HCT116 (cell line): Measurements from ENCODE around the gene COX6B2. TPM values are rescaled to one million over a fixed set of nuclear protein-coding genes. Genes with fewer than 3 reads are reported as not detected.

ENCODE experiments used
- CBX3 ChIP-seq: IDR thresholded peaks from 2 replicates; pipeline ENCODE4 v1.6.1; 2012; ENCODE audit warnings: low read depth
- CEBPB ChIP-seq: IDR thresholded peaks from 2 replicates; pipeline ENCODE4 v1.6.1; 2012; ENCODE audit warnings: low read depth
- CTCF ChIP-seq, 3 experiments: fragments of 200-600 bp in 1 of 3; sonication (generic) in 1 of 3; IDR thresholded peaks in 2 of 3; conservative IDR thresholded peaks in 1 of 3; 2 replicates each; pipeline ENCODE4 v1.5.1; 2012 to 2017; ENCODE audit warnings: low read depth in 2 of 3, low read length in 2 of 3, antibody characterized with exemption in 1 of 3, borderline replicate concordance in 1 of 3, control low read depth in 1 of 3, mild to moderate bottlenecking in 1 of 3, mixed read lengths in 1 of 3, mixed run types in 1 of 3, moderate library complexity in 1 of 3; ENCODE audit not compliant: insufficient read depth in 1 of 3
- EGR1 ChIP-seq: IDR thresholded peaks from 2 replicates; pipeline ENCODE4 v1.6.1; 2012; ENCODE audit warnings: low read depth
- ELF1 ChIP-seq: IDR thresholded peaks from 2 replicates; pipeline ENCODE4 v1.6.1; 2012; ENCODE audit warnings: low read depth, borderline replicate concordance
- FOSL1 ChIP-seq: IDR thresholded peaks from 2 replicates; pipeline ENCODE4 v1.6.1; 2012; ENCODE audit warnings: low read depth
- POLR2A ChIP-seq: IDR thresholded peaks from 2 replicates; pipeline ENCODE4 v1.7.0; 2011; ENCODE audit warnings: borderline replicate concordance; ENCODE audit not compliant: insufficient read depth, insufficient read length; ENCODE audit errors: extremely low read depth
- SRF ChIP-seq: IDR thresholded peaks from 2 replicates; pipeline ENCODE4 v1.6.1; 2012; ENCODE audit warnings: low read depth
- YY1 ChIP-seq: IDR thresholded peaks from 2 replicates; pipeline ENCODE4 v1.6.1; 2011; ENCODE audit warnings: low read length, low read depth, moderate library complexity, mild to moderate bottlenecking; ENCODE audit not compliant: insufficient replicate concordance; ENCODE audit errors: extremely low read depth
- ZFX ChIP-seq: fragments of 450-650 bp; IDR thresholded peaks from 2 replicates; pipeline ENCODE4 v1.6.1; 2017
- total RNA-seq: library from RNA; stranded (reverse); gene quantifications from one replicate; pipeline ENCODE4 v1.2.1, GENCODE V29; 2021; ENCODE audit not compliant: unreplicated experiment
- TF ChIP-seq, protein P1 (sequence below): IDR thresholded peaks from 2 replicates; pipeline ENCODE4 v1.6.1; 2011; ENCODE audit warnings: mild to moderate bottlenecking, low read length, moderate library complexity; ENCODE audit not compliant: insufficient replicate concordance; ENCODE audit errors: extremely low read depth
- TF ChIP-seq, protein P2 (sequence below): IDR thresholded peaks from 2 replicates; pipeline ENCODE4 v1.6.1; 2012

The COX6B2 gene
- total RNA-seq, 1 experiment from 2014 or later, result 2.4 TPM

GRCh38 chr19:55339105-55339888, 15.2 kb downstream of the COX6B2 start, which contains the start of gene KMT5C (continued):
- TF ChIP-seq CTCF (IDR thresholded peaks at IDR 0.05 in 2 of 3, conservative IDR thresholded peaks at IDR 0.05 in 1 of 3; ENCODE audit: borderline replicate concordance in 1 of 3, insufficient read depth in 1 of 3, low read depth in 2 of 3, low read length in 2 of 3) (0 out of 6 replicates have a peak, but pooled peaks of 1 of the 3 experiments have one; percentile 17), CBX3 (no peak), POLR2A (peak; percentile 31), YY1 (no peak), ZFX (no peak), ELF1 (no peak), EGR1 (peak; percentile 86), SRF (no peak), CEBPB (no peak), FOSL1 (no peak)
- TF ChIP-seq, protein P1, sequence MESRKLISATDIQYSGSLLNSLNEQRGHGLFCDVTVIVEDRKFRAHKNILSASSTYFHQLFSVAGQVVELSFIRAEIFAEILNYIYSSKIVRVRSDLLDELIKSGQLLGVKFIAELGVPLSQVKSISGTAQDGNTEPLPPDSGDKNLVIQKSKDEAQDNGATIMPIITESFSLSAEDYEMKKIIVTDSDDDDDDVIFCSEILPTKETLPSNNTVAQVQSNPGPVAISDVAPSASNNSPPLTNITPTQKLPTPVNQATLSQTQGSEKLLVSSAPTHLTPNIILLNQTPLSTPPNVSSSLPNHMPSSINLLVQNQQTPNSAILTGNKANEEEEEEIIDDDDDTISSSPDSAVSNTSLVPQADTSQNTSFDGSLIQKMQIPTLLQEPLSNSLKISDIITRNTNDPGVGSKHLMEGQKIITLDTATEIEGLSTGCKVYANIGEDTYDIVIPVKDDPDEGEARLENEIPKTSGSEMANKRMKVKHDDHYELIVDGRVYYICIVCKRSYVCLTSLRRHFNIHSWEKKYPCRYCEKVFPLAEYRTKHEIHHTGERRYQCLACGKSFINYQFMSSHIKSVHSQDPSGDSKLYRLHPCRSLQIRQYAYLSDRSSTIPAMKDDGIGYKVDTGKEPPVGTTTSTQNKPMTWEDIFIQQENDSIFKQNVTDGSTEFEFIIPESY, result no peak
- TF ChIP-seq, protein P2, sequence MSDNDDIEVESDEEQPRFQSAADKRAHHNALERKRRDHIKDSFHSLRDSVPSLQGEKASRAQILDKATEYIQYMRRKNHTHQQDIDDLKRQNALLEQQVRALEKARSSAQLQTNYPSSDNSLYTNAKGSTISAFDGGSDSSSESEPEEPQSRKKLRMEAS, result no peak
- TF ChIP-seq, all 23 proteins: peak for 6
